ENCODE results near the gene FRRS1L.

The FRRS1L gene

DNA sequence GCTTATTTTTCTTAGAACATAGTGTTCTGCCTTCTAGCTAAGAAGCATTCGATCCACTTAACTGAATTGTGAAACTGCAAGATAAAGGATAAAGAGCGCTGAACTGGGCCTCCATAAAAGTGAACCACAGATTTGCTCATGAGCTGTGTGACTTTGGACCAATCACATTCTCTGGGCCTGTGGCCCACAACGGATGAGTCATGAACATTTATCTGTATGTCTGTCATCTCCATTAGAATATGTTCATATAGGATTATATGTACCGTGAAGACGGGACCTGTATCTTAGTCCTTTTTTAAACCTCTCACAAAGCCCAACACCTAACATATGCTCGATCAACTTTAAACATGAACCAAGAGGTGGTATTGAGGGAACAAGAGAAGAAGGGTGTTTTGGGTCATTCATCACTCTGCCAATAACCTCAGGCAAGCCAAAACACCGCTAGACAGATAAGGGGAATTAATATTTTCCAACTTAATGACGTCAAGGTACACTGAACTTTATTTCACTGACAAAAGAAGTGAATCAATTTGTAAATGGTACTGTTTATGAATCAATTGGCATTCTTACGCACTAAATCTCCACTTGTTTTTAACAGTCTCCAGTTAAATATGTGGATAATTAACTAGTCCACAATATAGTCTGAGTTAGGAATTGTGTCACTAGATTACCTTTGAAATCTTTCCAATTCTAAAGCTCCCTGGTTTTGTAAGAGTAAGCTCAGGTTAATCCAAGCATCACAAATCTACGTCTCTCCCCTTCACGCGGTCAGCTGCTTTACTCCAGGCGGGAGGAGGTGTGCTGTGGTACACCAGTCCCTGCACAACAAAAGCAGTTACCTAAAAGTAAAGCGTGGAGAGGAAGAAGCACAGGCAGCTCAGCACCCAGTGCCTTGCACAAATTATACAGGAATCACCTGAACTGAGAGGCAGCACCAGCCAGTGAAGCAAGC, 48.9 kb downstream of the FRRS1L start:
- peak overlapping the region; percentile 95 for H3K4me3 ChIP-seq (ENCODE audit: low read depth, low read length)
- TF ChIP-seq, protein P1, sequence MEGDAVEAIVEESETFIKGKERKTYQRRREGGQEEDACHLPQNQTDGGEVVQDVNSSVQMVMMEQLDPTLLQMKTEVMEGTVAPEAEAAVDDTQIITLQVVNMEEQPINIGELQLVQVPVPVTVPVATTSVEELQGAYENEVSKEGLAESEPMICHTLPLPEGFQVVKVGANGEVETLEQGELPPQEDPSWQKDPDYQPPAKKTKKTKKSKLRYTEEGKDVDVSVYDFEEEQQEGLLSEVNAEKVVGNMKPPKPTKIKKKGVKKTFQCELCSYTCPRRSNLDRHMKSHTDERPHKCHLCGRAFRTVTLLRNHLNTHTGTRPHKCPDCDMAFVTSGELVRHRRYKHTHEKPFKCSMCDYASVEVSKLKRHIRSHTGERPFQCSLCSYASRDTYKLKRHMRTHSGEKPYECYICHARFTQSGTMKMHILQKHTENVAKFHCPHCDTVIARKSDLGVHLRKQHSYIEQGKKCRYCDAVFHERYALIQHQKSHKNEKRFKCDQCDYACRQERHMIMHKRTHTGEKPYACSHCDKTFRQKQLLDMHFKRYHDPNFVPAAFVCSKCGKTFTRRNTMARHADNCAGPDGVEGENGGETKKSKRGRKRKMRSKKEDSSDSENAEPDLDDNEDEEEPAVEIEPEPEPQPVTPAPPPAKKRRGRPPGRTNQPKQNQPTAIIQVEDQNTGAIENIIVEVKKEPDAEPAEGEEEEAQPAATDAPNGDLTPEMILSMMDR (IDR thresholded peaks at IDR 0.05; ENCODE audit: borderline replicate concordance, insufficient read depth, low read depth, low read length) = no peak

GRCh38 chr9:109115931-109116526, 51.0 kb downstream of the FRRS1L start:
- H3K4me3 ChIP-seq (ENCODE audit: low read depth, low read length) = no peak overlapping the region
- TF ChIP-seq, protein P1 (IDR thresholded peaks at IDR 0.05; ENCODE audit: borderline replicate concordance, insufficient read depth, low read depth, low read length) = no peak

GRCh38 chr9:109114670-109115069, 52.4 kb downstream of the FRRS1L start:
- TF ChIP-seq, protein P1 (IDR thresholded peaks at IDR 0.05; ENCODE audit: borderline replicate concordance, insufficient read depth, low read depth, low read length) = no peak
- H3K4me3 ChIP-seq (ENCODE audit: low read depth, low read length) = no peak overlapping the region

- H3K4me3 ChIP-seq (ENCODE audit: low read depth, low read length) = no peak overlapping the region
- TF ChIP-seq, protein P1 (IDR thresholded peaks at IDR 0.05; ENCODE audit: borderline replicate concordance, insufficient read depth, low read depth, low read length) = no peak
Measured at GRCh38 chr9:109113892-109114609, 53.0 kb downstream of the FRRS1L start.

- no peak overlapping the region for H3K4me3 ChIP-seq (ENCODE audit: low read depth, low read length)
- TF ChIP-seq, protein P1 (IDR thresholded peaks at IDR 0.05; ENCODE audit: borderline replicate concordance, insufficient read depth, low read depth, low read length) = no peak
Measured at GRCh38 chr9:109113254-109113653, 53.8 kb downstream of the FRRS1L start.

GRCh38 chr9:109110329-109111021, 56.6 kb downstream of the FRRS1L start:
- H3K4me3 ChIP-seq (ENCODE audit: low read depth, low read length) = no peak overlapping the region
- TF ChIP-seq, protein P1 (IDR thresholded peaks at IDR 0.05; ENCODE audit: borderline replicate concordance, insufficient read depth, low read depth, low read length) = no peak
